ENCODE measurements around the gene TAF6L. TPM values are rescaled to one million over a fixed set of nuclear protein-coding genes. Genes with fewer than 3 reads are reported as not detected.
A peak's percentile ranks its signal among the peaks of the same experiment; 100 is the strongest.
"Not testable (repeated sequence)": the region's sequence is repeated elsewhere in the genome, so short reads cannot be mapped to it uniquely, and the experiment has no call there.

The TAF6L gene
- total RNA-seq, 1 experiment from 2014 or later = 22.9 TPM

DNA sequence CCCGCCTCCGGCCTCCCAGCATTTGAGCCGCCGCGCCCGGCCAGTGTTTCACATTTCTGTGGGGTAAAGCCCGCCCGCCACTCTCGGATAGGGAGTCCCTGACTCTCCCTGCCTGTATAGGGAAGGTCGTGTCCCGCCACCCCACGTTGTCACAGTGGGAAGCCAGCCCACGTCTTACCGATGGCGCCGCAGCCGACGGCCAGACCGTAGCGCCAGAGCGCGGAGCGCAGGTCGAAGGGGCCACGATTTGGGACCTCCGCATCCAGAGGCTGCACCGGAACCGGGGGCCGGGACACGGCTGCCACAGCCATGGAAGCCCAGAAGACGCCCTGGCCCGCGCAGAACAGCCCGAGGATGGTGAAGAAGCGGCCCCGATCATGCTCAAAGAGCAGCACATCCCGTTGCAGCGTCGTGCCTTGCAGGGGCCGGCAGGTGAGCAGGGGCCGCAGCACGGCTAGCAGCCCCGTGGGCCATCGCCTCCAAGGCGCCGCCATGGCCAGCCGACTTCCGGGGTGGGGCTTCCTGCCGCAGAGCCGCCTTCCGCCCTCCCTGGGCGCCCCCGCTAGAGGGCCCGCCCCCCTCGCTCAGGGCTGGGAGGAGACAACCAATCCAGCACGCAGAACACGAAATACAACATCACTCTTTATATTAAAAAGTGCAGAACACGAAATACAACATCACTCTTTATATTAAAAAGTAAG is 20.5 kb downstream of the TAF6L start, which contains the start of gene TMEM223:
Gene TMEM223 (minus strand): TSS at position 506 of the 701 bp plus-strand sequence. CDS start 12 bp downstream, at position 494.
- no peaks in the 10 kb centered on the region for H3K27me3 ChIP-seq
- peak; percentile 88 for DNase-seq
- peak within 1 kb of the TSS; percentile 85 for H3K4me3 ChIP-seq
- no peaks in the 10 kb centered on the region for H3K9me3 ChIP-seq
- peaks cover 60% of the 10 kb centered on the region for H3K36me3 ChIP-seq

GRCh38 chr11:62792202-62792575 is 21.0 kb downstream of the TAF6L start:
- Histone ChIP-seq H3K36me3 (peaks cover 62% of the 10 kb centered on the region), H3K9me3 (no peaks in the 10 kb centered on the region), H3K4me3 (peak overlapping the region; percentile 85), H3K27me3 (no peaks in the 10 kb centered on the region)
- no peak for DNase-seq

DNA sequence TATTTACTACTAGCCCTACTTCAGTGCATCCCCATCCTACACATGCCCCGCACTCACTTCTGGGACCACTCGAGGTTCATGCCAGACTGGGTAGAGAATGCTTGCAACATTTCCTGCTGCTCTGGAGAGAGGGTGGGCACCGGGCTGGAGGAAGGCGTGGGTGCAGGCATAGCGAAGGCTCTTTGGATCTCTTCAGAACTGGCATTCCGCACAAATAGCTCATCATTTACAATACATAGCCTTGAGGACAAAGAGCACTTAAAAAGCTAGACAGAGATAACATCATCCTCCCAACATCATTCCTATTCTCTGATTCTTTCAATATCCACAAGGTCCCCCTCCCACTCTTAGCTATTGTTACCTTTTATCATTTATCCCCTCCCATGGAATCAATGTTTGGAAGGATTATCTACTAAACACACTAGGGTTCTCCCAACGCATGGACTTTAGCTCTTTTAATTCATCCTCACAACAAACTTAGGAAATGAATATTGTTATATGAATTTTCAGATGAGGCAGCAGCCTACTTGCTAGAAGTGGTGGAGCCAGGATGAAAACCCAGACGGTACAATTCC is 23.1 kb downstream of the TAF6L start:
- DNase-seq = no peak
- Histone ChIP-seq H3K27me3 (no peaks in the 10 kb centered on the region), H3K36me3 (peaks cover 68% of the 10 kb centered on the region)

GRCh38 chr11:62796281-62796680 is 25.1 kb downstream of the TAF6L start:
- H3K36me3 ChIP-seq = peaks cover 69% of the 10 kb centered on the region
- H3K27me3 ChIP-seq = no peaks in the 10 kb centered on the region
- H3K9me3 ChIP-seq = no peaks in the 10 kb centered on the region
- no peak for DNase-seq
- H3K4me3 ChIP-seq = no peak overlapping the region

More for the DNA sequence above, 23.1 kb downstream of the TAF6L start:
- H3K9me3 ChIP-seq = no peaks in the 10 kb centered on the region
- no peak overlapping the region for H3K4me3 ChIP-seq

DNA sequence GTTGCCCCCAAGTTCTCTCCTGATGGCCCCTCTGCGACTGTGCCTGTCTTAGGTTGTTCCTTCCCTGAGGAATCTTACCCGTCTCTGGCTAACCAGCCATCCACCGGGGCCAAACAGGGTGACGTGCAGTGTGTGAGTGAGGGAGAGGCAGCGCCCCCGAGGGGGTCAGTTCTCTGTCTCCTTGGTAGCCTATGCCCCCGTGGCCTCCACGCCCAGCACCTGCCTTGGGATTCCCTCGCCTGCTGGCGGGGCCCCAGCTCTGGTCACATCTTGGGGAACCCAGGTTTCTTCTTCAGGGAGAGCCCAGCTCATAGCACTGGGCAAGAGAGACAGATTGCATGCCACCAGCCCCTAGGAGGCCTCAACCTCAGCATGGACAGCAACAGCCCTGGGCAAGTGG is 28.3 kb downstream of the TAF6L start:
- peaks cover 74% of the 10 kb centered on the region for H3K36me3 ChIP-seq
- DNase-seq = no peak
- no peaks in the 10 kb centered on the region for H3K9me3 ChIP-seq
- H3K4me3 ChIP-seq = no peak overlapping the region
- H3K27me3 ChIP-seq = no peaks in the 10 kb centered on the region

DNA sequence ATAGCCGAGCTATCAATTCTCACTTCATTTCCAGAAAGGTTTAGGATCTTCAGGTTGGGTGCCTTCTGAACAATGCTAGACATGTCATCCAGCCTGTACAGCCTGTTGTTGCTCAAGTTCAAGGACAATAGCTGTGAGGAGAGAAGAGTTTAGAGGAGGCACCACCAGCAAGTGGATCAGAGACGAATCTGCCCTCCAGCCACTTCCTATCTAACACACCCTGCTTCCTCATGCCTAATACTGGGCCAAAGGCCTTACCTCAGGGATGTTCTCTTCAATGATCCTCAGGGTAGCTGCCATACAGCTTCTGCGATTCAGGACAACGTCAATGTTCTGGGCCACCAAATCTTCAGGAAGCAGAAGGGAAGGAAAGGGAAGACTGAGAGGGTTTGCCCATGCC is 29.9 kb downstream of the TAF6L start:
- peaks cover 60% of the 10 kb centered on the region for H3K36me3 ChIP-seq
- no peaks in the 10 kb centered on the region for H3K27me3 ChIP-seq
- no peak overlapping the region for H3K4me3 ChIP-seq
- DNase-seq = no peak
- no peaks in the 10 kb centered on the region for H3K9me3 ChIP-seq

DNA sequence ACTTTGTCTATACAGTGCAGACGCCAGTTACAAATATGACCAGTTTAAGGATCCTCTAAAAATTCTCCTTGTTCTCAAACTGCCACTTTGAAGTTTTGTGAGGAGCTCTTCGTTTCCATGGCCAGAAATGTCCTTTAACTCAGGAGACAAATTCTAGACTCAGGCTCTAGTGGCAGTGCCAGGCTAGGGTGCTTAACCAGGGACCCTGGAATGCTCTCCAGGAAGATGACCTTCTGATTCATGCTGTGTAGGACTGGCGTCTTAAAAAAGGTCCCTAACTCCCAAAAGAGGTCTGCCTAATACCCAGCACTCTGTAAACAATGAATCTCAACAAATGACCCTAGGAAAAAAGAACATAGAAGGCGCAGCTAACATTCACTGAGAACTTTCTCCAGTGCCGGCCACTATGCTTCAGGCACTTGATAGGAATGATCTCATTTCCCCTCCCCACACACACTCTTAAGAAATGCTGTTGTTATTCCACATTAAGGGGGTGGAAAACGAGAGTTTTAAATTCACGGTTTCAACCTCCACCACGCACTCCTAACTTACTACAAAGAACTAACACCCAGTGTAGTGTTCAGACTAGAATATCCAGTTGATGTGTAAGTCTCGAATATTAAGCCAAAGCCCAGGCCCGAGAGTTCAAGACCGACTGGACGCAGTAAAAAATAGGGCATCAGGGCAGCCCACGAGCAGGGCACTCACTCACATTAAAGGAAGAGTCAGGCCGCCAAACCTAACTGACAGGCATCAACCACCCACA is 33.3 kb downstream of the TAF6L start:
- no peaks in the 10 kb centered on the region for H3K27me3 ChIP-seq
- H3K36me3 ChIP-seq = peaks cover 45% of the 10 kb centered on the region
- DNase-seq = no peak
- peak overlapping the region; percentile 77 for H3K4me3 ChIP-seq
- H3K9me3 ChIP-seq = no peaks in the 10 kb centered on the region

- Histone ChIP-seq H3K27me3 (no peaks in the 10 kb centered on the region), H3K9me3 (no peaks in the 10 kb centered on the region), H3K4me3 (peak within 1 kb of the TSS; percentile 77), H3K36me3 (peaks cover 37% of the 10 kb centered on the region)
- DNase-seq = peak; percentile 87
Observed at GRCh38 chr11:62805076-62805892, 34.1 kb downstream of the TAF6L start, which contains the start of gene NXF1. Gene NXF1 (minus strand): TSS chr11:62805440. CDS start chr11:62805356, 84 bp downstream.

DNA sequence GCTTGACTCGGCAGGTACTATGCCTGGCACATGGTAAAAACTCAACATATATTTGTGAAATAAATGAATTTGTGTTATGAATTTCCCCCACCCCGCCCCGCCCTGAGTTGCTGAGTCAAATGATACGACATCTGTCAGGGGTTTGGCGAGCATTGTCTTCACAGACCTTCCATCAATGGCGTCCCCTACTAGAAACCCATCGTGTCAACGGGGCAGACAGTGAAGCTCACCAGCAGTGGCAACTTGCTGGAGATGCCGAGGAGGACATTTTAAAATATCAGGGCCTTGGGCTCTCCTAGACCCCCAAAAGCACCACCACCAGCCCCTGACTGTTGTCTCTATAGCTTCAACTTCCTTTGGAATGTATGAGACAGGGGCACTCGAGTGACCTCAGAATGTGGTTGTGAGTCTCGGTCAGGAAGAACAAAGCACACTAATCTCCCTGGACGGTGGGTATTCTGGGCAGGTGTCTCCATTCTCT is 34.8 kb downstream of the TAF6L start:
- Histone ChIP-seq H3K9me3 (no peaks in the 10 kb centered on the region), H3K27me3 (no peaks in the 10 kb centered on the region), H3K4me3 (peak overlapping the region; percentile 77), H3K36me3 (peaks cover 33% of the 10 kb centered on the region)
- DNase-seq = no peak

DNA sequence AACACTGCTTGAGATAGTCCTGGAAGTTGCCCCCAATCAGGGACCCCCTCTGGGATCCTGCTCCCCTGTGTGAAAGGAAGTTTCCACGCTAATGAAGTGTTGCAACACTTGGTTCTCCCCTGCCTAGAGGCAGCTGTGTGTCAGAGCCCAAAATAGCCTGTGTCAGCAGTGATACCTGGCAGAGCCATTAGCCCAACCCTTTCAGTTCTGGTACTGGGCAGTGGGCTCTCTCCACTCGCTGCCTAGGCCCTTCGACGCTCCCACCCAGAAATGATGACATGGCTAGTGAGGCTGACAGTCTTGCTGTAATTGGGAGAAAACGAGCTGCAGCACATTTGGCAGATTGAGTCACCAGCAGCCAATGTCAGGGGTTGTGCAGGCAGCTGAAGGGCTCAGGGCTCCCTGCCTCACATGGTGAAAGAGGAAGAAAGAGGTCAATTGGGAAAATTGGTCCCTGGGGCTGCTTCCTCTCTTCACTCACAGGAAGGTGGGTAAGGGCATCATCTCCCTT is 35.5 kb downstream of the TAF6L start:
- peaks cover 27% of the 10 kb centered on the region for H3K36me3 ChIP-seq
- no peaks in the 10 kb centered on the region for H3K27me3 ChIP-seq
- DNase-seq = no peak
- H3K9me3 ChIP-seq = no peaks in the 10 kb centered on the region
- H3K4me3 ChIP-seq = no peak overlapping the region

- Histone ChIP-seq H3K36me3 (peaks cover 6% of the 10 kb centered on the region), H3K9me3 (no peaks in the 10 kb centered on the region)
Observed at GRCh38 chr11:62810748-62811147, 39.6 kb downstream of the TAF6L start.

DNA sequence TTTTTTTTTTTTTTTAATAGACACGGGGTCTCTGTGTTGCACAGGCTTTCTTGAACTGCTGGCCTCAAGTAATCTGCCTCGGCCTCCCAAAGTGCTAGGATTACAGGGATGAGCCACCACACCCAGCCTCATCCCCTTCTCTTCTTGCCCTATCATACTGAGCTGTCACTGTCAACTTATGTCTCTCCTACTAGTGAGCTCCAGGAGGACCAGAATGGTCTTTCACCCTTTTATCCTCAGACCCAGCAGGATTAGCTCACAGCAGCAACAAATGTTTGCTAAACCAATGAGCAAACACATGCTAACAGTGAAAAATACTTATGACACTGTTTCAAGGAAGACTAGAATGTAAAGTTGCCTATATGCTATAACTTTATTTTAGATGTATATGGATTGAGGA is 40.5 kb downstream of the TAF6L start:
- DNase-seq = no peak
- H3K27me3 ChIP-seq = no peaks in the 10 kb centered on the region
- H3K4me3 ChIP-seq = no peak overlapping the region
- no peaks in the 10 kb centered on the region for H3K9me3 ChIP-seq
- peaks cover 13% of the 10 kb centered on the region for H3K36me3 ChIP-seq

More at GRCh38 chr11:62810748-62811147, 39.6 kb downstream of the TAF6L start:
- Histone ChIP-seq H3K27me3 (no peaks in the 10 kb centered on the region), H3K4me3 (no peak overlapping the region)
- no peak for DNase-seq

DNA sequence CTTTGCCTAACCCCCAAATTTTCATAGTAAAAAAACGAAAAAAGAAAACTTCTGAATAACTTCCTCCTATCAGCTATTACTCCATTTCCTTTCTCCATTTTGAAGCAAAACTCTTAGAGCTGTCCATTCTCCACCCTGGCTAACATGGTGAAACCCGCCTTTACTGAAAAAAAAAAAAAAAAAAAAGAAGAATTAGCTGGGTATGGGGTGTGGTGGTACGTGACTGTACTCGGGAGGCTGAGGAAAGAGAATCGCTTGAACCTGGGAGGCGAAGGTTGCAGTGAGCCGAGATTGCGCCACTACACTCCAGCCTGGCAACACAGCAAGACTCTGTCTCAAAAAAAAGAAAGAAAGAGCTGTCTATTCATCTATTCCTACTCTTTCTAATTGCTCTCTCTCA is 45.4 kb downstream of the TAF6L start:
- Histone ChIP-seq H3K36me3 (peaks cover 29% of the 10 kb centered on the region), H3K9me3 (no peaks in the 10 kb centered on the region), H3K27me3 (no peaks in the 10 kb centered on the region), H3K4me3 (no peak overlapping the region)
- DNase-seq = no peak

DNA sequence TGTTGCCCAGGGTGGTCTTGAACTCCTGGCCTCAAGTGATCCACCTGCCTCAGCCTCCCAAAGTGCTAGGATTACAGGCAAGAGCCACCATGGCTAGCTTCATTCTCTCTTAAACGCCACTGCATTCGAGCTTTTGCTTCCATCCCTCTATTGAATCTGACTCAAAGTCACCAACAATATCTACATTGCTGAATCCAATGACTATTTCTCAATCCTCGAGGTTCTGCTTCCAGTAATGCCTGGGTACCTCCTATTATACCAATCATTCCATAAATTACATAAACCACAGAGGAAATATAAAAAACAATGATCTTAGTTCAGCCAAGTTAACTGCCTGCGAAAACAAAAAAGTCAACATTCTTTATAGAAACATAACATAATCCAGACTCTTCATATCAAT is 45.9 kb downstream of the TAF6L start:
- no peaks in the 10 kb centered on the region for H3K27me3 ChIP-seq
- DNase-seq = no peak
- H3K36me3 ChIP-seq = peaks cover 34% of the 10 kb centered on the region
- H3K9me3 ChIP-seq = no peaks in the 10 kb centered on the region
- H3K4me3 ChIP-seq = no peak overlapping the region

GRCh38 chr11:62823677-62824076 is 52.5 kb downstream of the TAF6L start:
- no peak for DNase-seq
- Histone ChIP-seq H3K27me3 (no peaks in the 10 kb centered on the region), H3K4me3 (no peak overlapping the region), H3K9me3 (no peaks in the 10 kb centered on the region), H3K36me3 (peaks cover 76% of the 10 kb centered on the region)

GRCh38 chr11:62828130-62828529 is 56.9 kb downstream of the TAF6L start:
- H3K27me3 ChIP-seq, H3K9me3 ChIP-seq, H3K4me3 ChIP-seq, DNase-seq: not testable (repeated sequence)
- peaks cover 71% of the 10 kb centered on the region for H3K36me3 ChIP-seq

All from MG63 (cell line).